D341Med (cell line): ENCODE results near the gene OTUD5.

Source experiments
- DNase-seq: peaks from one replicate; pipeline ENCODE4 v3.0.0; 2012; ENCODE audit warnings: low spot score

Gene OTUD5

GRCh38 chrX:48972220-48973164 lies 15.1 kb upstream of the OTUD5 start:
- peak; percentile 62 for DNase-seq

GRCh38 chrX:48971249-48972219 lies 14.1 kb upstream of the OTUD5 start, which contains the start of gene KCND1:
TSS of gene KCND1 (minus strand) at chrX:48971844. CDS start at chrX:48970271, 1,573 bp downstream.
- DNase-seq, result peak; percentile 43

- no peak for DNase-seq
Measured at GRCh38 chrX:48969471-48969870, 12.1 kb upstream of the OTUD5 start.

GRCh38 chrX:48968377-48968776 lies 11.0 kb upstream of the OTUD5 start:
- no peak for DNase-seq

- no peak for DNase-seq
Measured at GRCh38 chrX:48966796-48967579, 9.6 kb upstream of the OTUD5 start.

- DNase-seq, result no peak
Measured at GRCh38 chrX:48965959-48966358, 8.6 kb upstream of the OTUD5 start.

- DNase-seq, result no peak
Measured at GRCh38 chrX:48961585-48962091, 4.2 kb upstream of the OTUD5 start.

- DNase-seq, result no peak
Measured at GRCh38 chrX:48960291-48960690, 2.9 kb upstream of the OTUD5 start.

- DNase-seq, result peak; percentile 33
Measured at GRCh38 chrX:48958635-48959094, 1.3 kb upstream of the OTUD5 start.

GRCh38 chrX:48957827-48958634 lies 624 bp upstream of the OTUD5 start:
- peak; percentile 92 for DNase-seq

GRCh38 chrX:48956728-48957414 lies 536 bp downstream of the OTUD5 start:
- peak; percentile 29 for DNase-seq

GRCh38 chrX:48948589-48948988 lies 8.8 kb downstream of the OTUD5 start:
- no peak for DNase-seq

- DNase-seq, result peak; percentile 73
Measured at GRCh38 chrX:48945517-48946348, 11.7 kb downstream of the OTUD5 start.

GRCh38 chrX:48942895-48943294 lies 14.5 kb downstream of the OTUD5 start:
- DNase-seq, result no peak

GRCh38 chrX:48940404-48940955 lies 16.9 kb downstream of the OTUD5 start:
- no peak for DNase-seq

GRCh38 chrX:48939524-48940228 lies 17.7 kb downstream of the OTUD5 start:
- no peak for DNase-seq

GRCh38 chrX:48938721-48939425 lies 18.5 kb downstream of the OTUD5 start:
- DNase-seq, result no peak
